ENCODE measurements around the gene DNLZ. TPM values are rescaled to one million over a fixed set of nuclear protein-coding genes. Genes with fewer than 3 reads are reported as not detected.

DNLZ gene
- total and polyA plus RNA-seq, 9 of the 15 experiments (the other 6 are each of a cell fraction or from before 2014, with no cell fraction given) = 0.17 to 44.6 (median 3.4) TPM

DNA sequence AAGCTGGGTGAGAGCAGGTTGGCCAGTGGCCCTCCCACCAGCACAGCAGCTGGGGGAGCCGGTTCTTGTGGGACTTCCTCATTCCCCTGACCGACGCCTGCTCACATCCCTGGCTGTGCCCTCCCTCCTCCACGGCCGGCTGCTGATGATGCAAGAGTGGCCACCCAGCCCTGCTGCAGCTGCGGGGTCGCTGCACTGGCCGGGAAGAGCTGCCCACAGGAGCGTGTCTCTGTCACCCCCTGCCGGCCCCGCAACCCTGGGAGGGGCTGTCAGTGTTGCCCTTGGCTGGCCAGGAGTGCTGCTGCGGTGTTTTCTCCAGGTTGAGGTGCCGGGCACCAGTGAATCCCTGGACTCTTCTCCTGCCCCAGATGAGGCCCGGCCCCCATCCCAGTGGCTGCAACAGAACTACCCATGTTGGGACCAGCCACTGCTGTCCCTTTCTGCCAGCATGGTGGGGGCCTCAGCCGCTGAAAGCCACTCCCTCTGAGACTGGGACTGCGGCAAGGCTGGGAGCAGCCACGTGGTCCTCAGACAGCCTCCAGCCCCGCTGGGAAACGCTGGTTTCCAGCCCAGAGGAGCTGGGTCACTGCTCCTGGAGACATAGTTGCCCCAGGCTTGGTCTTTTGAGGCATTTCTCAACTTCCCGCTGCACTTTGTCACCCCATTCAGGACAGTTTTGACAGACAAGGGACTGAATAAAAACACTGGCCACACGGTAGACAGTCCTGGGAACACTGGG is 9.2 kb upstream of the DNLZ start (continued):
- TF ChIP-seq DMBX1 (CRISPR knock-in tag; IDR thresholded peaks at IDR 0.05; ENCODE audit: borderline replicate concordance) = peak; percentile 26; the same call in 1 of the 2 replicates
- no peak for TF ChIP-seq E2F3 (CRISPR knock-in tag; IDR thresholded peaks at IDR 0.05)
- TF ChIP-seq BCOR (IDR thresholded peaks at IDR 0.05) = no peak
- TF ChIP-seq ZC3H4 (CRISPR knock-in tag; IDR thresholded peaks at IDR 0.05; ENCODE audit: borderline replicate concordance) = no peak
- no peak for TF ChIP-seq XRCC5 (IDR thresholded peaks at IDR 0.05; ENCODE audit: low read depth, low read length)
- TF ChIP-seq ZNF165 (CRISPR knock-in tag; IDR thresholded peaks at IDR 0.05; ENCODE audit: borderline replicate concordance) = no peak
- TF ChIP-seq CXXC5 (CRISPR knock-in tag; IDR thresholded peaks at IDR 0.05) = peak; percentile 58
- no peak for TF ChIP-seq NR2C2 (CRISPR knock-in tag; IDR thresholded peaks at IDR 0.05)
- no peak; the same call in 1 of the 2 replicates for TF ChIP-seq NR2C2 (tag; IDR thresholded peaks at IDR 0.05)
- TF ChIP-seq, protein P1, sequence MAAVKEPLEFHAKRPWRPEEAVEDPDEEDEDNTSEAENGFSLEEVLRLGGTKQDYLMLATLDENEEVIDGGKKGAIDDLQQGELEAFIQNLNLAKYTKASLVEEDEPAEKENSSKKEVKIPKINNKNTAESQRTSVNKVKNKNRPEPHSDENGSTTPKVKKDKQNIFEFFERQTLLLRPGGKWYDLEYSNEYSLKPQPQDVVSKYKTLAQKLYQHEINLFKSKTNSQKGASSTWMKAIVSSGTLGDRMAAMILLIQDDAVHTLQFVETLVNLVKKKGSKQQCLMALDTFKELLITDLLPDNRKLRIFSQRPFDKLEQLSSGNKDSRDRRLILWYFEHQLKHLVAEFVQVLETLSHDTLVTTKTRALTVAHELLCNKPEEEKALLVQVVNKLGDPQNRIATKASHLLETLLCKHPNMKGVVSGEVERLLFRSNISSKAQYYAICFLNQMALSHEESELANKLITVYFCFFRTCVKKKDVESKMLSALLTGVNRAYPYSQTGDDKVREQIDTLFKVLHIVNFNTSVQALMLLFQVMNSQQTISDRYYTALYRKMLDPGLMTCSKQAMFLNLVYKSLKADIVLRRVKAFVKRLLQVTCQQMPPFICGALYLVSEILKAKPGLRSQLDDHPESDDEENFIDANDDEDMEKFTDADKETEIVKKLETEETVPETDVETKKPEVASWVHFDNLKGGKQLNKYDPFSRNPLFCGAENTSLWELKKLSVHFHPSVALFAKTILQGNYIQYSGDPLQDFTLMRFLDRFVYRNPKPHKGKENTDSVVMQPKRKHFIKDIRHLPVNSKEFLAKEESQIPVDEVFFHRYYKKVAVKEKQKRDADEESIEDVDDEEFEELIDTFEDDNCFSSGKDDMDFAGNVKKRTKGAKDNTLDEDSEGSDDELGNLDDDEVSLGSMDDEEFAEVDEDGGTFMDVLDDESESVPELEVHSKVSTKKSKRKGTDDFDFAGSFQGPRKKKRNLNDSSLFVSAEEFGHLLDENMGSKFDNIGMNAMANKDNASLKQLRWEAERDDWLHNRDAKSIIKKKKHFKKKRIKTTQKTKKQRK (IDR thresholded peaks at IDR 0.05; ENCODE audit: borderline replicate concordance, low read depth, low read length) = no peak
- peak; percentile 67 for TF ChIP-seq HDAC2 (IDR thresholded peaks at IDR 0.05)
- TF ChIP-seq, protein P2, sequence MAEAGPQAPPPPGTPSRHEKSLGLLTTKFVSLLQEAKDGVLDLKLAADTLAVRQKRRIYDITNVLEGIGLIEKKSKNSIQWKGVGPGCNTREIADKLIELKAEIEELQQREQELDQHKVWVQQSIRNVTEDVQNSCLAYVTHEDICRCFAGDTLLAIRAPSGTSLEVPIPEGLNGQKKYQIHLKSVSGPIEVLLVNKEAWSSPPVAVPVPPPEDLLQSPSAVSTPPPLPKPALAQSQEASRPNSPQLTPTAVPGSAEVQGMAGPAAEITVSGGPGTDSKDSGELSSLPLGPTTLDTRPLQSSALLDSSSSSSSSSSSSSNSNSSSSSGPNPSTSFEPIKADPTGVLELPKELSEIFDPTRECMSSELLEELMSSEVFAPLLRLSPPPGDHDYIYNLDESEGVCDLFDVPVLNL (CRISPR knock-in tag; IDR thresholded peaks at IDR 0.05; ENCODE audit: low read depth) = no peak
- TF ChIP-seq ZNF785 (CRISPR knock-in tag; IDR thresholded peaks at IDR 0.05) = no peak
- TF ChIP-seq SOX6 (IDR thresholded peaks at IDR 0.05) = no peak
- TF ChIP-seq CCAR2 (IDR thresholded peaks at IDR 0.05; ENCODE audit: low read depth, low read length) = no peak
- TF ChIP-seq, protein P3, sequence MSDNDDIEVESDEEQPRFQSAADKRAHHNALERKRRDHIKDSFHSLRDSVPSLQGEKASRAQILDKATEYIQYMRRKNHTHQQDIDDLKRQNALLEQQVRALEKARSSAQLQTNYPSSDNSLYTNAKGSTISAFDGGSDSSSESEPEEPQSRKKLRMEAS (CRISPR knock-in tag; IDR thresholded peaks at IDR 0.05) = peak; percentile 87
- peak; percentile 48 for TF ChIP-seq SMAD4 (CRISPR knock-in tag; conservative IDR thresholded peaks at IDR 0.05)
- TF ChIP-seq NR3C1 (CRISPR knock-in tag; IDR thresholded peaks at IDR 0.05) = no peak
- TF ChIP-seq MCM3 (IDR thresholded peaks at IDR 0.05) = no peak
- TF ChIP-seq, protein P4, sequence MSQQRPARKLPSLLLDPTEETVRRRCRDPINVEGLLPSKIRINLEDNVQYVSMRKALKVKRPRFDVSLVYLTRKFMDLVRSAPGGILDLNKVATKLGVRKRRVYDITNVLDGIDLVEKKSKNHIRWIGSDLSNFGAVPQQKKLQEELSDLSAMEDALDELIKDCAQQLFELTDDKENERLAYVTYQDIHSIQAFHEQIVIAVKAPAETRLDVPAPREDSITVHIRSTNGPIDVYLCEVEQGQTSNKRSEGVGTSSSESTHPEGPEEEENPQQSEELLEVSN (IDR thresholded peaks at IDR 0.05; ENCODE audit: borderline replicate concordance in 1 of 2, extremely low read depth in 1 of 2, insufficient read depth in 1 of 2, insufficient read length in 1 of 2, low read depth in 1 of 2, low read length in 1 of 2, poor library complexity in 1 of 2, severe bottlenecking in 1 of 2) = peak in 1 of 2 experiments; percentile 4
- TF ChIP-seq SAFB2 (IDR thresholded peaks at IDR 0.05; ENCODE audit: borderline replicate concordance, low read depth, low read length, severe bottlenecking) = no peak
- TF ChIP-seq STAG1 (CRISPR knock-in tag; IDR thresholded peaks at IDR 0.05; ENCODE audit: borderline replicate concordance) = peak; percentile 18; the same call in 1 of the 2 replicates
- TF ChIP-seq NEUROD1 (IDR thresholded peaks at IDR 0.05; ENCODE audit: borderline replicate concordance, low read depth, low read length, partially characterized antibody) = peak; percentile 76
- no peak for TF ChIP-seq ZNF184 (CRISPR knock-in tag; IDR thresholded peaks at IDR 0.05)

Measured in K562 (cell line).